GM23338 (cell line): ENCODE data around the gene S100PBP.
A peak's percentile ranks its signal among the peaks of the same experiment; 100 is the strongest.

ENCODE experiments used
- CREB1 ChIP-seq: fragments of 250-450 bp; sonication (Bioruptor Pico); IDR thresholded peaks from 2 replicates; pipeline ENCODE4 v1.5.0; 2020; ENCODE audit warnings: low read depth, mild to moderate bottlenecking, moderate library complexity
- EZH2 ChIP-seq: fragments of 200-600 bp; sonication (generic); IDR thresholded peaks from one replicate; pipeline ENCODE4 v1.8.0; 2017; ENCODE audit warnings: antibody characterized with exemption, mild to moderate bottlenecking, low read depth; ENCODE audit not compliant: unreplicated experiment
- EZH2phosphoT487 ChIP-seq: fragments of 200-600 bp; sonication (generic); IDR thresholded peaks from one replicate; pipeline ENCODE4 v1.8.1; 2018; ENCODE audit warnings: antibody characterized with exemption; ENCODE audit not compliant: unreplicated experiment
- JUNB ChIP-seq: IDR thresholded peaks from one replicate; pipeline ENCODE4 v1.6.1; 2016; ENCODE audit warnings: antibody characterized with exemption; ENCODE audit not compliant: unreplicated experiment
- POLR2AphosphoS5 ChIP-seq: IDR thresholded peaks from 2 replicates; pipeline ENCODE4 v1.6.1; 2016; ENCODE audit warnings: antibody characterized with exemption, low read depth
- STAT1 ChIP-seq: IDR thresholded peaks from one replicate; pipeline ENCODE4 v1.6.1; 2016; ENCODE audit warnings: antibody characterized with exemption; ENCODE audit not compliant: unreplicated experiment
- ZNF114 ChIP-seq: fragments of 250-450 bp; sonication (Bioruptor Pico); IDR thresholded peaks from 2 replicates; pipeline ENCODE4 v1.5.0; 2020; ENCODE audit warnings: mild to moderate bottlenecking, moderate library complexity
- TF ChIP-seq, protein P1 (sequence below), 2 experiments: fragments of 200-600 bp in 1 of 2; sonication (generic) in 1 of 2; conservative IDR thresholded peaks; 2 replicates each; pipeline versions ENCODE4 v1.5.1 to v1.6.1; 2016 to 2017; ENCODE audit warnings: antibody characterized with exemption in 2 of 2, low read depth in 2 of 2, mild to moderate bottlenecking in 2 of 2, moderate library complexity in 1 of 2
- TF ChIP-seq, protein P2 (sequence below): IDR thresholded peaks from one replicate; pipeline ENCODE4 v1.6.1; 2018; ENCODE audit warnings: antibody characterized with exemption; ENCODE audit not compliant: unreplicated experiment

DNA sequence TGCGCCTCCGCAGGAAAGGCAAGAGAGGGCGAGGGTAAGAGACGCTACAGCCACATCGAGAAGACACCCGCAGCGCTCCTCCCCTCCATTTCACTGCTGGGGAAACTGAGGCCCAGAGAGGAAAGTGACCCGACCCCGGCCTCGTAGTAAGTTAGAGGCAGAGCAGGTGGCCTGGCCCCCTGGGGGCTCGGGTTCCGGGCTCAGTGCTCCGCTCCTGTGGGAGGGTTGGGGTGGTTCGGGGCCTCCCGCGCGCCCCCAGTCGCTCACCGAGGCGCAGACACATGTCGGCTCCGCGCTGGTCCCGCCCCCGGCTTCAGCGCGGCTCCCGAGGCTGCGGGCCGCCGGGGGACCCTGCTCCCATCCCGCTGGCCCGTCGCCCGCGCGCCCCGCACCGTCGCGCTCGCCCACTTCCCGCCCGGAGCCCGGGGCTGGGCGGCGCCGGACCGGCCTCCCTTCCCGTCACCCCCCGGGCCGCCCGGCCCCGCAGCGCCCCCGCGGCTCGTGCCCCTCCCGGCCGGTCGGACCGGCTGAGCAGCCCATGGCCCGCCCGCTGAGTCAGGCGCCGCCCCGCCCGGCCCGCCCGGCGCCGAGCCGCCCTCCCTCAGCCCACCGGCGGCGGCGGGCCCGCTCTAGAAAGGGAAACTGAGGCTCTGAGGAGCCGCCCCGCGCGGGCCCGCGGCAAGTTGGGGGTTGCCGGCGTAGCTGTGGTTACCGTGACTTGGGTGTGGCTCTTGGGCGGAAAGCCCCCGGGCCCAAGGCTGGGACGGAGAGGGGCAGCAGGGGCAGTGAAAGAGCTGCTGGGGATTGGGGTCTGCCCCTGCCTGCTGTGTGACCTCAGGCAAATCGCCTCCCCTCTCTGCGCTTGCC is 83.7 kb downstream of the S100PBP start, which contains the start of gene TMEM54:
- TF ChIP-seq EZH2phosphoT487 (no peak), EZH2 (peak; percentile 56), JUNB (no peak), STAT1 (no peak), POLR2AphosphoS5 (no peak; the same call in none of the 2 replicates), ZNF114 (CRISPR knock-in tag) (no peak), CREB1 (no peak)
- TF ChIP-seq, protein P1, sequence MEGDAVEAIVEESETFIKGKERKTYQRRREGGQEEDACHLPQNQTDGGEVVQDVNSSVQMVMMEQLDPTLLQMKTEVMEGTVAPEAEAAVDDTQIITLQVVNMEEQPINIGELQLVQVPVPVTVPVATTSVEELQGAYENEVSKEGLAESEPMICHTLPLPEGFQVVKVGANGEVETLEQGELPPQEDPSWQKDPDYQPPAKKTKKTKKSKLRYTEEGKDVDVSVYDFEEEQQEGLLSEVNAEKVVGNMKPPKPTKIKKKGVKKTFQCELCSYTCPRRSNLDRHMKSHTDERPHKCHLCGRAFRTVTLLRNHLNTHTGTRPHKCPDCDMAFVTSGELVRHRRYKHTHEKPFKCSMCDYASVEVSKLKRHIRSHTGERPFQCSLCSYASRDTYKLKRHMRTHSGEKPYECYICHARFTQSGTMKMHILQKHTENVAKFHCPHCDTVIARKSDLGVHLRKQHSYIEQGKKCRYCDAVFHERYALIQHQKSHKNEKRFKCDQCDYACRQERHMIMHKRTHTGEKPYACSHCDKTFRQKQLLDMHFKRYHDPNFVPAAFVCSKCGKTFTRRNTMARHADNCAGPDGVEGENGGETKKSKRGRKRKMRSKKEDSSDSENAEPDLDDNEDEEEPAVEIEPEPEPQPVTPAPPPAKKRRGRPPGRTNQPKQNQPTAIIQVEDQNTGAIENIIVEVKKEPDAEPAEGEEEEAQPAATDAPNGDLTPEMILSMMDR (conservative IDR thresholded peaks at IDR 0.05; ENCODE audit: low read depth in 2 of 2): 0 out of 4 replicates have a peak, but pooled peaks of 1 of the 2 experiments have one; percentile 11
- TF ChIP-seq, protein P2, sequence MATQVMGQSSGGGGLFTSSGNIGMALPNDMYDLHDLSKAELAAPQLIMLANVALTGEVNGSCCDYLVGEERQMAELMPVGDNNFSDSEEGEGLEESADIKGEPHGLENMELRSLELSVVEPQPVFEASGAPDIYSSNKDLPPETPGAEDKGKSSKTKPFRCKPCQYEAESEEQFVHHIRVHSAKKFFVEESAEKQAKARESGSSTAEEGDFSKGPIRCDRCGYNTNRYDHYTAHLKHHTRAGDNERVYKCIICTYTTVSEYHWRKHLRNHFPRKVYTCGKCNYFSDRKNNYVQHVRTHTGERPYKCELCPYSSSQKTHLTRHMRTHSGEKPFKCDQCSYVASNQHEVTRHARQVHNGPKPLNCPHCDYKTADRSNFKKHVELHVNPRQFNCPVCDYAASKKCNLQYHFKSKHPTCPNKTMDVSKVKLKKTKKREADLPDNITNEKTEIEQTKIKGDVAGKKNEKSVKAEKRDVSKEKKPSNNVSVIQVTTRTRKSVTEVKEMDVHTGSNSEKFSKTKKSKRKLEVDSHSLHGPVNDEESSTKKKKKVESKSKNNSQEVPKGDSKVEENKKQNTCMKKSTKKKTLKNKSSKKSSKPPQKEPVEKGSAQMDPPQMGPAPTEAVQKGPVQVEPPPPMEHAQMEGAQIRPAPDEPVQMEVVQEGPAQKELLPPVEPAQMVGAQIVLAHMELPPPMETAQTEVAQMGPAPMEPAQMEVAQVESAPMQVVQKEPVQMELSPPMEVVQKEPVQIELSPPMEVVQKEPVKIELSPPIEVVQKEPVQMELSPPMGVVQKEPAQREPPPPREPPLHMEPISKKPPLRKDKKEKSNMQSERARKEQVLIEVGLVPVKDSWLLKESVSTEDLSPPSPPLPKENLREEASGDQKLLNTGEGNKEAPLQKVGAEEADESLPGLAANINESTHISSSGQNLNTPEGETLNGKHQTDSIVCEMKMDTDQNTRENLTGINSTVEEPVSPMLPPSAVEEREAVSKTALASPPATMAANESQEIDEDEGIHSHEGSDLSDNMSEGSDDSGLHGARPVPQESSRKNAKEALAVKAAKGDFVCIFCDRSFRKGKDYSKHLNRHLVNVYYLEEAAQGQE: no peak
